Measurements from ENCODE around the gene RUBCNL.

GRCh38 chr13:46385946-46386345, 1.1 kb downstream of the RUBCNL start:
- no peak for TF ChIP-seq CTCF (IDR thresholded peaks at IDR 0.05; ENCODE audit: poor library complexity)
- TF ChIP-seq EZH2 (IDR thresholded peaks at IDR 0.05; ENCODE audit: borderline replicate concordance): no peak
